Mucosa of stomach (tissue), 1 donor: Measurements from ENCODE around the gene SLC1A7.

Experiments
- H3K27me3 ChIP-seq: one replicate; pipeline ENCODE4 v1.7.0; 2013; ENCODE audit warnings: mild to moderate bottlenecking, low read length; ENCODE audit not compliant: control insufficient read depth, insufficient read depth
- H3K36me3 ChIP-seq: one replicate; pipeline ENCODE4 v1.7.0; 2013; ENCODE audit warnings: low read length; ENCODE audit not compliant: control insufficient read depth, insufficient read depth
- H3K4me1 ChIP-seq: one replicate; pipeline ENCODE4 v1.7.0; 2013; ENCODE audit warnings: mild to moderate bottlenecking, low read length; ENCODE audit not compliant: control insufficient read depth, insufficient read depth
- H3K4me3 ChIP-seq: one replicate; pipeline ENCODE4 v1.7.0; 2013; ENCODE audit warnings: low read length
- H3K9ac ChIP-seq: one replicate; pipeline ENCODE4 v1.7.0; 2013; ENCODE audit warnings: mild to moderate bottlenecking, low read length, moderate library complexity
- H3K9me3 ChIP-seq: one replicate; pipeline ENCODE4 v1.7.0; 2013; ENCODE audit warnings: mild to moderate bottlenecking, low read length, moderate library complexity; ENCODE audit not compliant: control insufficient read depth
- donor health status: Pancreatic carcinoma.

The SLC1A7 gene

GRCh38 chr1:53073868-53074311, 68.5 kb downstream of the SLC1A7 start:
- no peak overlapping the region for H3K4me3 ChIP-seq
- no peaks in the 10 kb centered on the region for H3K9me3 ChIP-seq
- no peaks in the 10 kb centered on the region for H3K36me3 ChIP-seq
- H3K9ac ChIP-seq = no peak overlapping the region
- H3K27me3 ChIP-seq = no peaks in the 10 kb centered on the region
- H3K4me1 ChIP-seq = no peaks in the 10 kb centered on the region

- H3K9ac ChIP-seq = no peak overlapping the region
- no peaks in the 10 kb centered on the region for H3K36me3 ChIP-seq
- H3K4me3 ChIP-seq = no peak overlapping the region
- H3K27me3 ChIP-seq = no peaks in the 10 kb centered on the region
- H3K9me3 ChIP-seq = no peaks in the 10 kb centered on the region
- H3K4me1 ChIP-seq = no peaks in the 10 kb centered on the region
Observed at GRCh38 chr1:53073287-53073686, 69.2 kb downstream of the SLC1A7 start.

GRCh38 chr1:53071915-53072314, 70.5 kb downstream of the SLC1A7 start:
- H3K27me3 ChIP-seq = no peaks in the 10 kb centered on the region
- H3K4me1 ChIP-seq = no peaks in the 10 kb centered on the region
- H3K36me3 ChIP-seq = no peaks in the 10 kb centered on the region
- no peak overlapping the region for H3K4me3 ChIP-seq
- no peaks in the 10 kb centered on the region for H3K9me3 ChIP-seq
- H3K9ac ChIP-seq = no peak overlapping the region

GRCh38 chr1:53071167-53071865, 71.1 kb downstream of the SLC1A7 start:
- no peaks in the 10 kb centered on the region for H3K4me1 ChIP-seq
- H3K9ac ChIP-seq = no peak overlapping the region
- H3K36me3 ChIP-seq = no peaks in the 10 kb centered on the region
- H3K9me3 ChIP-seq = no peaks in the 10 kb centered on the region
- H3K27me3 ChIP-seq = no peaks in the 10 kb centered on the region
- no peak overlapping the region for H3K4me3 ChIP-seq

- no peaks in the 10 kb centered on the region for H3K4me1 ChIP-seq
- H3K27me3 ChIP-seq = no peaks in the 10 kb centered on the region
- H3K9me3 ChIP-seq = no peaks in the 10 kb centered on the region
- no peak overlapping the region for H3K4me3 ChIP-seq
- no peaks in the 10 kb centered on the region for H3K36me3 ChIP-seq
- no peak overlapping the region for H3K9ac ChIP-seq
Observed at GRCh38 chr1:53070621-53071020, 71.8 kb downstream of the SLC1A7 start.

GRCh38 chr1:53069663-53070327, 72.6 kb downstream of the SLC1A7 start:
- Histone ChIP-seq H3K27me3 (no peaks in the 10 kb centered on the region), H3K36me3 (no peaks in the 10 kb centered on the region), H3K4me3 (no peak overlapping the region), H3K9me3 (no peaks in the 10 kb centered on the region), H3K4me1 (no peaks in the 10 kb centered on the region), H3K9ac (no peak overlapping the region)

- no peak overlapping the region for H3K4me3 ChIP-seq
- H3K27me3 ChIP-seq = peaks cover 2% of the 10 kb centered on the region
Observed at GRCh38 chr1:53069265-53069662, 73.2 kb downstream of the SLC1A7 start.

GRCh38 chr1:53068314-53069099, 73.9 kb downstream of the SLC1A7 start:
- Histone ChIP-seq H3K9ac (no peak overlapping the region), H3K36me3 (no peaks in the 10 kb centered on the region), H3K4me3 (no peak overlapping the region), H3K9me3 (no peaks in the 10 kb centered on the region), H3K4me1 (no peaks in the 10 kb centered on the region), H3K27me3 (peaks cover 10% of the 10 kb centered on the region)

More at GRCh38 chr1:53069265-53069662, 73.2 kb downstream of the SLC1A7 start:
- no peaks in the 10 kb centered on the region for H3K9me3 ChIP-seq
- no peak overlapping the region for H3K9ac ChIP-seq
- no peaks in the 10 kb centered on the region for H3K36me3 ChIP-seq
- no peaks in the 10 kb centered on the region for H3K4me1 ChIP-seq

- Histone ChIP-seq H3K9ac (no peak overlapping the region), H3K4me1 (no peaks in the 10 kb centered on the region), H3K27me3 (peaks cover 16% of the 10 kb centered on the region), H3K4me3 (no peak overlapping the region), H3K9me3 (no peaks in the 10 kb centered on the region), H3K36me3 (no peaks in the 10 kb centered on the region)
Observed at GRCh38 chr1:53067886-53068285, 74.6 kb downstream of the SLC1A7 start.

GRCh38 chr1:53066891-53067738, 75.3 kb downstream of the SLC1A7 start:
- no peak overlapping the region for H3K4me3 ChIP-seq
- no peak overlapping the region for H3K9ac ChIP-seq
- peaks cover 24% of the 10 kb centered on the region for H3K27me3 ChIP-seq
- H3K4me1 ChIP-seq = no peaks in the 10 kb centered on the region
- no peaks in the 10 kb centered on the region for H3K36me3 ChIP-seq
- no peaks in the 10 kb centered on the region for H3K9me3 ChIP-seq

- Histone ChIP-seq H3K4me3 (no peak overlapping the region), H3K4me1 (peaks cover 2% of the 10 kb centered on the region), H3K9ac (no peak overlapping the region)
Observed at GRCh38 chr1:53066488-53066887, 76.0 kb downstream of the SLC1A7 start.

More at GRCh38 chr1:53066488-53066887, 76.0 kb downstream of the SLC1A7 start:
- Histone ChIP-seq H3K9me3 (no peaks in the 10 kb centered on the region), H3K36me3 (no peaks in the 10 kb centered on the region), H3K27me3 (peaks cover 28% of the 10 kb centered on the region)
